Activated naive CD4-positive, alpha-beta T cell (primary cell): ENCODE measurements around the gene RETREG1.
"Not testable (repeated sequence)": the region's sequence is repeated elsewhere in the genome, so short reads cannot be mapped to it uniquely, and the experiment has no call there.

Source experiments
- DNase-seq, 4 experiments: peaks; one replicate each; lab custom pipeline; 2025; lab: John Stamatoyannopoulos, UW

RETREG1 gene

GRCh38 chr5:16453609-16454008, 163.2 kb downstream of the RETREG1 start:
- no peak for DNase-seq

GRCh38 chr5:16450163-16450562, 166.6 kb downstream of the RETREG1 start:
- no peak for DNase-seq

GRCh38 chr5:16446993-16447392, 169.8 kb downstream of the RETREG1 start:
- no peak for DNase-seq

GRCh38 chr5:16437977-16438376, 178.8 kb downstream of the RETREG1 start:
- DNase-seq, result no peak

- not testable (repeated sequence) for DNase-seq
Observed at GRCh38 chr5:16436065-16436682, 180.6 kb downstream of the RETREG1 start.

- no peak for DNase-seq
Observed at GRCh38 chr5:16431490-16431889, 185.3 kb downstream of the RETREG1 start.

- DNase-seq, result no peak
Observed at GRCh38 chr5:16430349-16431089, 186.3 kb downstream of the RETREG1 start.

- no peak for DNase-seq
Observed at GRCh38 chr5:16428359-16428758, 188.4 kb downstream of the RETREG1 start.

- DNase-seq, result no peak
Observed at GRCh38 chr5:16427587-16427986, 189.2 kb downstream of the RETREG1 start.
